GM12878 (cell line): ENCODE results near the gene NFATC2. TPM values are rescaled to one million over a fixed set of nuclear protein-coding genes. Genes with fewer than 3 reads are reported as not detected.

Experiments
- ATAC-seq: fragments of 200-7000 bp; cut with Tn5 transposase; 3 replicates; pipeline ENCODE4 v1.9.1; 2020; ENCODE audit warnings: mild to moderate bottlenecking, moderate library complexity
- BruUV-seq: library from RNA; stranded (reverse); fragments of 400-500 nt; replicated peaks from 2 replicates; lab custom pipeline; 2021; lab: Mats Ljungman, UMichigan
- CTCF ChIA-PET: fragments of 300-600 bp; sonication (Branson Sonifier 250); formaldehyde crosslinking; extraction: SDS; loops from one replicate; lab custom pipeline; 2021; ENCODE audit warnings: inconsistent platforms; lab: Yijun Ruan, JAX
- POLR2A ChIA-PET: fragments of 350-600 bp; formaldehyde crosslinking; extraction: SDS; loops from one replicate; lab custom pipeline; 2021; ENCODE audit warnings: inconsistent platforms; lab: Charles Lee
- RAD21 ChIA-PET: fragments of 300-600 bp; sonication (Branson Sonifier 250); formaldehyde crosslinking; loops from one replicate; lab custom pipeline; 2023; ENCODE audit warnings: antibody characterized with exemption; ENCODE audit not compliant: unreplicated experiment; lab: Charles Lee
- SMC1A ChIA-PET: fragments of 300-600 bp; sonication (Branson Sonifier 250); formaldehyde crosslinking; loops from one replicate; lab custom pipeline; 2023; ENCODE audit not compliant: unreplicated experiment, uncharacterized antibody; lab: Charles Lee
- DNase-seq: peaks from one replicate; pipeline ENCODE4 v3.0.0-alpha.2; 2011; ENCODE audit warnings: low read depth, low spot score
- FAIRE-seq: peaks from 3 replicates; lab custom pipeline; 2011; peaks lifted over from hg19 to GRCh38; lab: Jason Lieb, UNC
- H2AFZ ChIP-seq: 2 replicates; pipeline ENCODE4 v1.6.0; 2011; ENCODE audit warnings: low read depth, low read length, control low read depth; ENCODE audit not compliant: control insufficient read depth
- H3K27ac ChIP-seq: 2 replicates; pipeline ENCODE4 v1.5.1; 2011; ENCODE audit warnings: control low read depth; ENCODE audit not compliant: control insufficient read depth, insufficient read depth
- H3K27me3 ChIP-seq, 2 experiments: replicated peaks in 1 of 2; 2 replicates each; pipeline versions ENCODE4 v1.6.0 to v1.6.1; 2011; ENCODE audit warnings: low read length in 1 of 2; ENCODE audit not compliant: control insufficient read depth in 2 of 2, insufficient read depth in 2 of 2
- H3K36me3 ChIP-seq, 2 experiments: 2 replicates each; pipeline ENCODE4 v1.5.1; 2011; ENCODE audit warnings: low read length in 1 of 2; ENCODE audit not compliant: control insufficient read depth in 2 of 2, insufficient read depth in 2 of 2
- H3K4me1 ChIP-seq: 2 replicates; pipeline ENCODE4 v1.6.1; 2011; ENCODE audit warnings: mild to moderate bottlenecking, low read length, moderate library complexity, mixed read lengths; ENCODE audit not compliant: control insufficient read depth, insufficient read depth
- H3K4me2 ChIP-seq: 2 replicates; pipeline ENCODE4 v1.6.0; 2011; ENCODE audit warnings: control low read depth; ENCODE audit not compliant: control insufficient read depth, insufficient read depth
- H3K4me3 ChIP-seq: fragments of 200-600 bp; sonication (generic); 2 replicates; pipeline ENCODE4 v1.5.1; 2016
- H3K79me2 ChIP-seq: 2 replicates; pipeline ENCODE4 v1.6.0; 2011; ENCODE audit warnings: low read length; ENCODE audit not compliant: control insufficient read depth, insufficient read depth
- H3K9ac ChIP-seq: 2 replicates; pipeline ENCODE4 v1.8.0; 2011; ENCODE audit warnings: low read length, control low read depth, mixed read lengths; ENCODE audit not compliant: control insufficient read depth, insufficient read depth
- H3K9me3 ChIP-seq: replicated peaks from 3 replicates; pipeline ENCODE4 v1.5.1; 2011; ENCODE audit warnings: mild to moderate bottlenecking, low read length; ENCODE audit not compliant: control insufficient read depth, insufficient read depth
- H4K20me1 ChIP-seq: 2 replicates; pipeline ENCODE4 v1.6.0; 2011; ENCODE audit not compliant: control insufficient read depth, insufficient read depth
- BHLHE40 ChIP-seq, 2 experiments: fragments of 450-650 bp in 1 of 2; IDR thresholded peaks; 2 replicates each; pipeline ENCODE4 v1.6.1; 2011 to 2017; ENCODE audit warnings: low read depth in 2 of 2, borderline replicate concordance in 1 of 2, improper control_type of control experiment in 1 of 2, low read length in 1 of 2, mild to moderate bottlenecking in 1 of 2
- BRCA1 ChIP-seq: IDR thresholded peaks from 2 replicates; pipeline ENCODE4 v1.6.1; 2011; ENCODE audit warnings: low read depth, low read length, improper control_type of control experiment
- EZH2 ChIP-seq: IDR thresholded peaks from 2 replicates; pipeline ENCODE4 v1.6.1; 2012; ENCODE audit warnings: low read depth, mild to moderate bottlenecking, control low read depth, inconsistent platforms, low read length, borderline replicate concordance; ENCODE audit not compliant: control insufficient read depth
- FOXK2 ChIP-seq: fragments of 450-650 bp; IDR thresholded peaks from 2 replicates; pipeline ENCODE4 v1.6.1; 2017; ENCODE audit warnings: mild to moderate bottlenecking, moderate library complexity
- MTA2 ChIP-seq: fragments of 450-650 bp; IDR thresholded peaks from 2 replicates; pipeline ENCODE4 v1.6.1; 2016; ENCODE audit warnings: low read depth, mild to moderate bottlenecking, moderate library complexity
- NFIC ChIP-seq: IDR thresholded peaks from 2 replicates; pipeline ENCODE4 v1.6.1; 2012; ENCODE audit warnings: low read depth, mild to moderate bottlenecking, inconsistent platforms, low read length, moderate library complexity
- ZSCAN29 ChIP-seq: fragments of 450-650 bp; IDR thresholded peaks from 2 replicates; pipeline ENCODE4 v1.6.1; 2017; ENCODE audit warnings: mild to moderate bottlenecking, moderate library complexity
- WGBS: methylation state at CpG from one replicate; pipeline ENCODE4 v1.1.6; 2016; ENCODE audit warnings: low lambda C conversion rate; ENCODE audit not compliant: insufficient replicate concordance, insufficient coverage; ENCODE audit errors: missing lambda C conversion rate; 5-methylcytosine and 5-hydroxymethylcytosine counted together
- in situ Hi-C: fragments of 300-500 bp; cut with MboI; formaldehyde crosslinking; loops from 9 replicates; pipeline ENCODE4 v1.14.3; 2018; ENCODE audit warnings: mixed read lengths
- intact Hi-C: fragments of 100-400 bp; cut with micrococcal nuclease; formaldehyde crosslinking; loops from one replicate; pipeline ENCODE4 v1.14.2; 2022; ENCODE audit not compliant: unreplicated experiment
- polyA plus RNA-seq, 11 experiments: library from polyadenylated mRNA; depleted of rRNA in 4 of 11; unstranded in 6 of 11; stranded (reverse) in 5 of 11; fragments of >200 nt; fragmentation: Nextera tagmentation in 4 of 11; fragmentation: Illumina TruSeq in 1 of 11; extraction: Ambion mirVana in 4 of 11; extraction: Trizol in 1 of 11; gene quantifications; 1 replicate in 1 of 11; 2 replicates in 10 of 11; pipeline versions ENCODE4 v1.2.1 to v1.2.3, GENCODE V29; 2011 to 2016; ENCODE audit warnings: inconsistent platforms in 2 of 11, missing spikeins in 2 of 11, low read depth in 1 of 11
- total RNA-seq, 4 experiments: library from RNA; depleted of rRNA in 3 of 4; stranded (reverse); fragments of >200 nt in 3 of 4; fragmentation: Illumina TruSeq in 1 of 4; extraction: Trizol in 1 of 4; gene quantifications; 2 replicates each; pipeline versions ENCODE4 v1.2.1 to v1.2.3, GENCODE V29; 2013 to 2021
- TF ChIP-seq, protein P1 (sequence below): IDR thresholded peaks from 2 replicates; pipeline ENCODE4 v1.6.1; 2012; ENCODE audit warnings: low read length, inconsistent platforms
- TF ChIP-seq, protein P2 (sequence below): fragments of 450-650 bp; formaldehyde crosslinking; IDR thresholded peaks from 2 replicates; pipeline ENCODE4 v1.4.0; 2020; ENCODE audit warnings: mild to moderate bottlenecking, moderate library complexity
- TF ChIP-seq, protein P3 (sequence below): IDR thresholded peaks from 2 replicates; pipeline ENCODE4 v1.6.1; 2012; ENCODE audit warnings: low read depth, low read length, improper control_type of control experiment
- TF ChIP-seq, protein P4 (sequence below): fragments of 450-650 bp; IDR thresholded peaks from 2 replicates; pipeline ENCODE4 v1.6.1; 2014; ENCODE audit warnings: mild to moderate bottlenecking
- TF ChIP-seq, protein P5 (sequence below): fragments of 450-650 bp; IDR thresholded peaks from 2 replicates; pipeline ENCODE4 v1.6.1; 2018; ENCODE audit warnings: borderline replicate concordance, mild to moderate bottlenecking; ENCODE audit not compliant: partially characterized antibody

NFATC2 gene
- total and polyA plus RNA-seq, 10 of the 15 experiments (the other 5 are each of a cell fraction or from before 2014, with no cell fraction given) = 3.3 to 20.0 (median 7.3) TPM

DNA sequence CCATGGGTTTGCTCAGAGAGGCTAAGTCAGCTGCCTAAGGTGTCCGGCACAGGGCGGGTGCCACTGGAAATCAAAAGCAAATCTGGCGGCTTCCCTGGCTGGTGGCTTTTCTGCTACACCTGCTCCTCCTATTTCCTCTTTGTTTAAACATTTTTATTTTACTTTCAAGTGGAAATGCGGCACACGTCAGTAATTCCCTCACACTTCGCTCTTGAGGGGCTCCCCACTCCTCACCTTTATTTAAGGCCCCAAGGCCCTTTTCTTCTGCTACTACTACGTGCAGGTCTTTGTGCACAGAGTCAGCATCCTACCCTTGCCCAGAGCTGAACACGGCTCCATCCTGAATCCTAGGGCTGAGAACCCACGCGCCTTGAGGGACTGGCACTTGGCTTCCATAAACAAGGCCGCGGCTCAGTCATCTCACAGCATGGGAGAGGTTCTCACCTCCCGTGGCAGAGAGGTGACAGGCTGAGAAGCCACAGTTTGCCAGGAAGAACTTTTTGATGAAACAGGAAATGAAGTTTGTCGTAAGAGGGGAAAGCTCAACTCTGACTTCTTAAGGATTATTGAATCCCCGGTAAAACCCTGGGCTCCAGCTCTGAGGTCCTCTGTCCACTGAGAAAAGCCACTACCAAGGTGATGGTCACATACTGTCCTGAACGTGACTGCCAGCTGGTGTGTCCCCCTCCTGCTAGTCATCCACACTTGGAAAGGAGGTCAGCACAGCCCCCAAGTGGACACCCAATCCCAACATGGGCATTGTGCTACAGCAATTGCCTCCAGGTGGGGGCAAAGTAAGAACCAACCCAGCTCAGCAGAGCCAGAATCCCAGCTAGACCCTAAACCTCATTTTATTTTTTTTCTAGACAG is 48.0 kb downstream of the NFATC2 start:
- Histone ChIP-seq H3K4me1 (peaks cover 38% of the 10 kb centered on the region), H3K36me3 (peaks cover 5 to 11% of the 10 kb centered on the region in 2 experiments; a peak in 2 of 4 replicates), H3K27me3 (no peaks in the 10 kb centered on the region), H3K9ac (no peak overlapping the region), H3K4me3 (no peak overlapping the region), H3K27ac (no peak overlapping the region), H3K79me2 (peaks cover 12% of the 10 kb centered on the region), H2AFZ (no peak overlapping the region), H4K20me1 (no peaks in the 10 kb centered on the region), H3K9me3 (no peaks in the 10 kb centered on the region), H3K4me2 (no peak overlapping the region)
- ChIA-PET POLR2A (no interaction called here), RAD21 (no interaction called here), CTCF (interaction anchor here (1.2 to 1.5 kb wide), 2 partner anchors 14 to 34 kb away, joined by 3 to 4 read pairs; no protein-coding TSS in a partner anchor), SMC1A (interaction anchor here (1.2 to 1.8 kb wide), 2 partner anchors 33 to 108 kb away, joined by 3 to 5 read pairs; no protein-coding TSS in a partner anchor)
- 63% methylated on average over 16 of the region's 16 CpGs for WGBS
- in situ Hi-C loops (no loop called here), intact Hi-C loops (no loop called here)
- ATAC-seq (no peak), DNase-seq (no peak), FAIRE-seq (no peak)
- BruUV-seq = no TSS peak
- TF ChIP-seq, protein P1, sequence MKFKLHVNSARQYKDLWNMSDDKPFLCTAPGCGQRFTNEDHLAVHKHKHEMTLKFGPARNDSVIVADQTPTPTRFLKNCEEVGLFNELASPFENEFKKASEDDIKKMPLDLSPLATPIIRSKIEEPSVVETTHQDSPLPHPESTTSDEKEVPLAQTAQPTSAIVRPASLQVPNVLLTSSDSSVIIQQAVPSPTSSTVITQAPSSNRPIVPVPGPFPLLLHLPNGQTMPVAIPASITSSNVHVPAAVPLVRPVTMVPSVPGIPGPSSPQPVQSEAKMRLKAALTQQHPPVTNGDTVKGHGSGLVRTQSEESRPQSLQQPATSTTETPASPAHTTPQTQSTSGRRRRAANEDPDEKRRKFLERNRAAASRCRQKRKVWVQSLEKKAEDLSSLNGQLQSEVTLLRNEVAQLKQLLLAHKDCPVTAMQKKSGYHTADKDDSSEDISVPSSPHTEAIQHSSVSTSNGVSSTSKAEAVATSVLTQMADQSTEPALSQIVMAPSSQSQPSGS = no peak
- no peak for TF ChIP-seq FOXK2
- TF ChIP-seq MTA2 = no peak
- TF ChIP-seq BRCA1 = no peak
- TF ChIP-seq, protein P2, sequence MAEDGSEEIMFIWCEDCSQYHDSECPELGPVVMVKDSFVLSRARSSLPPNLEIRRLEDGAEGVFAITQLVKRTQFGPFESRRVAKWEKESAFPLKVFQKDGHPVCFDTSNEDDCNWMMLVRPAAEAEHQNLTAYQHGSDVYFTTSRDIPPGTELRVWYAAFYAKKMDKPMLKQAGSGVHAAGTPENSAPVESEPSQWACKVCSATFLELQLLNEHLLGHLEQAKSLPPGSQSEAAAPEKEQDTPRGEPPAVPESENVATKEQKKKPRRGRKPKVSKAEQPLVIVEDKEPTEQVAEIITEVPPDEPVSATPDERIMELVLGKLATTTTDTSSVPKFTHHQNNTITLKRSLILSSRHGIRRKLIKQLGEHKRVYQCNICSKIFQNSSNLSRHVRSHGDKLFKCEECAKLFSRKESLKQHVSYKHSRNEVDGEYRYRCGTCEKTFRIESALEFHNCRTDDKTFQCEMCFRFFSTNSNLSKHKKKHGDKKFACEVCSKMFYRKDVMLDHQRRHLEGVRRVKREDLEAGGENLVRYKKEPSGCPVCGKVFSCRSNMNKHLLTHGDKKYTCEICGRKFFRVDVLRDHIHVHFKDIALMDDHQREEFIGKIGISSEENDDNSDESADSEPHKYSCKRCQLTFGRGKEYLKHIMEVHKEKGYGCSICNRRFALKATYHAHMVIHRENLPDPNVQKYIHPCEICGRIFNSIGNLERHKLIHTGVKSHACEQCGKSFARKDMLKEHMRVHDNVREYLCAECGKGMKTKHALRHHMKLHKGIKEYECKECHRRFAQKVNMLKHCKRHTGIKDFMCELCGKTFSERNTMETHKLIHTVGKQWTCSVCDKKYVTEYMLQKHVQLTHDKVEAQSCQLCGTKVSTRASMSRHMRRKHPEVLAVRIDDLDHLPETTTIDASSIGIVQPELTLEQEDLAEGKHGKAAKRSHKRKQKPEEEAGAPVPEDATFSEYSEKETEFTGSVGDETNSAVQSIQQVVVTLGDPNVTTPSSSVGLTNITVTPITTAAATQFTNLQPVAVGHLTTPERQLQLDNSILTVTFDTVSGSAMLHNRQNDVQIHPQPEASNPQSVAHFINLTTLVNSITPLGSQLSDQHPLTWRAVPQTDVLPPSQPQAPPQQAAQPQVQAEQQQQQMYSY (CRISPR knock-in tag) = no peak
- no peak for TF ChIP-seq BHLHE40 (IDR thresholded peaks at IDR 0.05; ENCODE audit: borderline replicate concordance in 1 of 2, low read depth in 2 of 2, low read length in 1 of 2)
- TF ChIP-seq, protein P3, sequence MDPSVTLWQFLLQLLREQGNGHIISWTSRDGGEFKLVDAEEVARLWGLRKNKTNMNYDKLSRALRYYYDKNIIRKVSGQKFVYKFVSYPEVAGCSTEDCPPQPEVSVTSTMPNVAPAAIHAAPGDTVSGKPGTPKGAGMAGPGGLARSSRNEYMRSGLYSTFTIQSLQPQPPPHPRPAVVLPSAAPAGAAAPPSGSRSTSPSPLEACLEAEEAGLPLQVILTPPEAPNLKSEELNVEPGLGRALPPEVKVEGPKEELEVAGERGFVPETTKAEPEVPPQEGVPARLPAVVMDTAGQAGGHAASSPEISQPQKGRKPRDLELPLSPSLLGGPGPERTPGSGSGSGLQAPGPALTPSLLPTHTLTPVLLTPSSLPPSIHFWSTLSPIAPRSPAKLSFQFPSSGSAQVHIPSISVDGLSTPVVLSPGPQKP = no peak
- TF ChIP-seq EZH2 = no peak
- TF ChIP-seq, protein P4, sequence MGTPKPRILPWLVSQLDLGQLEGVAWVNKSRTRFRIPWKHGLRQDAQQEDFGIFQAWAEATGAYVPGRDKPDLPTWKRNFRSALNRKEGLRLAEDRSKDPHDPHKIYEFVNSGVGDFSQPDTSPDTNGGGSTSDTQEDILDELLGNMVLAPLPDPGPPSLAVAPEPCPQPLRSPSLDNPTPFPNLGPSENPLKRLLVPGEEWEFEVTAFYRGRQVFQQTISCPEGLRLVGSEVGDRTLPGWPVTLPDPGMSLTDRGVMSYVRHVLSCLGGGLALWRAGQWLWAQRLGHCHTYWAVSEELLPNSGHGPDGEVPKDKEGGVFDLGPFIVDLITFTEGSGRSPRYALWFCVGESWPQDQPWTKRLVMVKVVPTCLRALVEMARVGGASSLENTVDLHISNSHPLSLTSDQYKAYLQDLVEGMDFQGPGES = no peak
- TF ChIP-seq NFIC = no peak
- TF ChIP-seq, protein P5, sequence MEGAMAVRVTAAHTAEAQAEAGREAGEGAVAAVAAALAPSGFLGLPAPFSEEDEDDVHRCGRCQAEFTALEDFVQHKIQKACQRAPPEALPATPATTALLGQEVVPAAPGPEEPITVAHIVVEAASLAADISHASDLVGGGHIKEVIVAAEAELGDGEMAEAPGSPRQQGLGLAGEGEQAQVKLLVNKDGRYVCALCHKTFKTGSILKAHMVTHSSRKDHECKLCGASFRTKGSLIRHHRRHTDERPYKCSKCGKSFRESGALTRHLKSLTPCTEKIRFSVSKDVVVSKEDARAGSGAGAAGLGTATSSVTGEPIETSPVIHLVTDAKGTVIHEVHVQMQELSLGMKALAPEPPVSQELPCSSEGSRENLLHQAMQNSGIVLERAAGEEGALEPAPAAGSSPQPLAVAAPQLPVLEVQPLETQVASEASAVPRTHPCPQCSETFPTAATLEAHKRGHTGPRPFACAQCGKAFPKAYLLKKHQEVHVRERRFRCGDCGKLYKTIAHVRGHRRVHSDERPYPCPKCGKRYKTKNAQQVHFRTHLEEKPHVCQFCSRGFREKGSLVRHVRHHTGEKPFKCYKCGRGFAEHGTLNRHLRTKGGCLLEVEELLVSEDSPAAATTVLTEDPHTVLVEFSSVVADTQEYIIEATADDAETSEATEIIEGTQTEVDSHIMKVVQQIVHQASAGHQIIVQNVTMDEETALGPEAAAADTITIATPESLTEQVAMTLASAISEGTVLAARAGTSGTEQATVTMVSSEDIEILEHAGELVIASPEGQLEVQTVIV = no peak
- no peak for TF ChIP-seq ZSCAN29
